Measurements from ENCODE around the gene CPN2.

GRCh38 chr3:194351952-194352536, 916 bp upstream of the CPN2 start:
- TF ChIP-seq CTCF (IDR thresholded peaks at IDR 0.05) = no peak
- TF ChIP-seq POLR2A (IDR thresholded peaks at IDR 0.05; ENCODE audit: low read depth) = no peak
- no peak for TF ChIP-seq EP300 (IDR thresholded peaks at IDR 0.05)
- no peak for TF ChIP-seq POLR2AphosphoS5 (IDR thresholded peaks at IDR 0.05)

All from esophagus muscularis mucosa (tissue), 4 donors.